Activated T-cell treated with anti-CD3 and anti-CD28 coated beads, Interleukin-2, amount 50 U/mL, for 1 hour (primary cell): ENCODE measurements around the gene OSBPL10.
"Not testable (repeated sequence)": the region's sequence is repeated elsewhere in the genome, so short reads cannot be mapped to it uniquely, and the experiment has no call there.

ENCODE experiments used
- DNase-seq: peaks from one replicate; pipeline ENCODE4 v3.0.0-alpha.2; 2020

OSBPL10 gene

GRCh38 chr3:31692751-31693150, 288.3 kb downstream of the OSBPL10 start:
- no peak for DNase-seq

- no peak for DNase-seq
Measured at GRCh38 chr3:31690771-31691170, 290.3 kb downstream of the OSBPL10 start.

DNA sequence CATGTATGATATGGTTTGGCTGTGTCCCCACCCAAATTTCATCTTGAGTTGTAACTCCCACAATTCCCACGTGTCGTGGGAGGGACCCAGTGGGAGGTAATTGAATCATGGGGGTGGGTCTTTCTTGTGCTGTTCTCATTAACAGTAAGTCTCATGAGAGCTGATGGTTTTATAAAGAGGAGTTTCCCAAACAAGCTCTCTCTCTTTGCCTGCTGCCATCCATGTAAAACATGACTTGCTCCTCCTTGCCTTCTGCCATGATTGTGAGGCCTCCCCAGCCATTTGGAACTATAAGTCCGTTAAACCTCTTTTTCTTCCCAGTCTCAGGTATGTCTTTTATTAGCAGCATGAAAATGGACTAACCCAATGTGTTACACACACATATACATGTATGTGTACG, 291.5 kb downstream of the OSBPL10 start:
- not testable (repeated sequence) for DNase-seq

DNA sequence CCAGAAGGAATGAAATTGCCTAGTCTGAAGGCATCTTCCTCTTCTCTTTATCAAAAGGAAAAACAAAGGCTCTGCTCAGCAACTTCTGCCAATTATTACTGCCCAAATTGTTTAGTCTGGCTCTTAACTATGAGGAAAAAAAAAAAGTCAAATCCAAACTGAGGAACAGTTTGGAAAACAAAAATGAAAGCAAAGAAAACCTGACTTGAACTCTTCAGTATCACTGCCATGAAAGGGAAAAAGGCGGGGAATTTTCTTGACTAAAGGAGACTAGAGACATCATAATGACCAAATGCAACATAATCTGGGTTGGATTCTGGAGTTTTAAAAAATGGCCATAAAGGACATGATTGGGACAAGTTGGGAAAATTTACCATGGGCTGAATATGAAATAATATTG, 292.1 kb downstream of the OSBPL10 start:
- no peak for DNase-seq

- DNase-seq, result no peak
Measured at GRCh38 chr3:31687020-31687802, 293.9 kb downstream of the OSBPL10 start.

DNA sequence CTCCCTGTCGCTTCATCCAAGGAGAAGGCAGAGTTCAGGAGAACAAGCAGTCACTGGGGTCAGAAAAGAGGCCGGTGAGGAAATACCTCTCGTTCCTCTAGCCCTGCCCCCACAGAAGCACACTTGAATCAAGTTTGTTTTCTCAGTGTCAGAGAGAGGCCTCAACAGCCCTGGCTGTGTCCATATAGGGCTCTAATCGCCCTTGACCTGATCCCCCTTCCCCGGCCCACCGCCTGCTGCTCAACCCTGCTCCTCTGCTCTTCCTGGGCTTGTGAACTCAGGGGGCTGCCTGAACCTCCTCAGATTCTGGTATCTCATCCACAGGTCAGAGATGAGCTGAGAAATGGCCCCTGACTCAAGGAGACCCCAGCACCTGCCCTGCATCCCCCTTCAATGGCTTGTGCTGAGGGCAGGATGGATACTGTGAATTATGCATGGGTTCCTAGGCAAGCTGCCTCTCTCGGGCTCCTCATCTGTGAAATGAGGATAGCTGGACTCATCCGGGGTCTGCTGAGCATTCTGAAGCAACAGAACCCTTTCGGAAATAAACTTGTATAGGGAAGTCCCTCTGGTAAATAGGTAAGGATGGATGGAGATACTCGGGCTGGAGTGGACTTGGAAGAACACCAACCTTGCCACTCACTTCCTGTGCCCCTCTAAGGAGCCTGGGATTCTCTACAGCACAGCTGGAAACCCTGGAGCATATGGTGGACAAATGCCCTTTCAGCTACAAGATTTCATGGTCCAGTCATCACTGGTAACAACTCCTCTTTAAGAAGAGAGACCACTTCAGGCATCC, 300.8 kb downstream of the OSBPL10 start:
- no peak for DNase-seq

DNA sequence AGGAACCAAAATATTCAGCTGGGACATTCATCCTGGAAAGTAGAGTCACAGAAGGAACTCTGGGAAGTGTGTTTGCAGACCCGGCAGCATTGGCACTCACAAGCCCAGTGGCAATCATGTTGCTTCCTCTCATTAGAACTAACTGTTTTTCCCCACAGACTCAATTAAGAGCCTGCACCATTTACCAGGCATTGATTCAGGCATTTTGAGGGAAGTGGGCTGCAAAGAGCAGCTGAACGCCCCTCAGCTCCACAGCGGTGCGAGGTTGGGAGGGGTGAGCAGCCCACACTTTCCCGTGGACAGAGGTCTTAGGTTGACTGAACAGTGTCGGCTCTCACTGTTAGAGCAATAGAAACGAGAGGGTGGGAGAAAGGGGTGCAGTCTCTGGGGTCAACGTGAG, 304.5 kb downstream of the OSBPL10 start:
- DNase-seq, result no peak

DNA sequence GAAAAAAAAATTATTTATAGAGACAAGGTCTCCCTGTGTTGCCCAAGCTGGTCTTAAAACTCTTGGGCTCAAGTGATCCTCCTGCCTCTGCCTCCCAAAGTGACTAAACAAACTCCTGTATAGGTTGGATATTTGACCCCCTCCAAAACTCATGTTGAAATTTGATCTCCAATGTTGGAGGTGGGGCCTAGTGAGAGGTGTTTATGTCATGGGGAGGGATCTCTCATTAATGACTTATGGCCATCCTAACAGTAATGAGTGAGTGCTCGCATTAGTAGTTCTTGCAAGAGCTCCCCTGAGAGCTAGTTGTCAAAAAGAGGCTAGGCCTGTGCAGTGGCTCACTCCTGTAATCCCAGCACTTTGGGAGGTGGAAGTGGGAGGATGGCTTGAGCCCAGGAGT, 307.1 kb downstream of the OSBPL10 start:
- no peak for DNase-seq

GRCh38 chr3:31671976-31672375, 309.1 kb downstream of the OSBPL10 start:
- no peak for DNase-seq

DNA sequence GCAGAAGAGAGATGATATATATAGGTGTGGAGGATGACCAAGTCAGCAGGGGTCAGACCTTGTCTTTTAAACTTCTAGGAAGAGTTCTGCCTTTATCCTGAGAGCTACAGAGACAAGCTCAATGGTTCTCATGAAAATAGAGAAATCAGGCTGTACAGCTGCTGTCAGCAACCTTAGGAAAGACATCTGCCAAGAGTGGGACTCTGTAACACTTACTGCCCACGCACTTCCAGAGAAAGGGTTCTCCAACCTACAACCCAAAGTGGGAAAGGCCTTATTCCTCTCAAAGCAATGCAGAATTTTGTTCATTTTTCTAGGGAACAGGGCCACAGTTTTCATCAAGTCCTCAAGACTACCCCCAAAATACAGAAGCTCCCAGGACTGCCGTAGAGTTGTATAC, 309.6 kb downstream of the OSBPL10 start:
- no peak for DNase-seq

- DNase-seq, result no peak
Measured at GRCh38 chr3:31670722-31671121, 310.3 kb downstream of the OSBPL10 start.

- no peak for DNase-seq
Measured at GRCh38 chr3:31670136-31670535, 310.9 kb downstream of the OSBPL10 start.

GRCh38 chr3:31668242-31668641, 312.8 kb downstream of the OSBPL10 start:
- DNase-seq, result no peak

DNA sequence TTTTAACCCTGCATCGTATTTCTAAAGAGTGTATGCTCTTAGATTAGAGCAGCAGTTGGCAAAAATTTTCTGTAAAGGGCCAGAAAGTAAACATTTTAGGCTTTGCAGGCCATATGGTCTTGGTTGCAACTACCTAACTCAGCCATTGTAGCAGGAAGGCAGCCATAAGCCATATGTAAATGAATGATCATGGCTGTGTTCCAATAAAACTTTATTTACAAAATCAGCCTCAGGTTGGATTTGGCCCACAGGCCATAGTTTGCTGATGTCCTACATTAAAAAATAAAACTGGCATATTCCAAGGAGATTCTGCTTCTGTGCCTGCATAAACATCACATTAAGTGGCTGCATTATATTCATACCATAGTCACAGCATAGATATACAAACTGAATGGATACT, 313.5 kb downstream of the OSBPL10 start:
- no peak for DNase-seq

DNA sequence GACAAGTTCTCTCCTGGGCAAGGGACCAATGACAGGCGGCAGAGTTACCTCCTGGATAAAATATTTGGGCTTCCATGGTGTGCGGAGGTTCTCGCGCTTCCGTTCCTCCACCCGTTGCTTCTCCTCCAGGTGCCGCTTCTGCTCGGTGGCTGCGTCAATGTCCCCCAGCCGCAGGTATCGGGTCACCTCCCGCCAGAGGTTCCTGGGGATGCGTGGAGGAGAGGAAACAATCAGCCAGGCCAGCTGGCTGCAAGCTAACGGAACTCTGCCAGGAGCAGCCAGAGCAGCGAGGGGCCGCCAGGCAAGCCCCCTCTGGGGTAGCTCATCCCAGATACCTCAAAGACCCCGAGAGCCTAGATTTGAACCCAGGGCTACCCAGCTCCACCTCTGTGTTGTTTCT, 317.0 kb downstream of the OSBPL10 start:
- no peak for DNase-seq

GRCh38 chr3:31661993-31662670, 318.9 kb downstream of the OSBPL10 start:
- no peak for DNase-seq

GRCh38 chr3:31661286-31661685, 319.8 kb downstream of the OSBPL10 start:
- no peak for DNase-seq

DNA sequence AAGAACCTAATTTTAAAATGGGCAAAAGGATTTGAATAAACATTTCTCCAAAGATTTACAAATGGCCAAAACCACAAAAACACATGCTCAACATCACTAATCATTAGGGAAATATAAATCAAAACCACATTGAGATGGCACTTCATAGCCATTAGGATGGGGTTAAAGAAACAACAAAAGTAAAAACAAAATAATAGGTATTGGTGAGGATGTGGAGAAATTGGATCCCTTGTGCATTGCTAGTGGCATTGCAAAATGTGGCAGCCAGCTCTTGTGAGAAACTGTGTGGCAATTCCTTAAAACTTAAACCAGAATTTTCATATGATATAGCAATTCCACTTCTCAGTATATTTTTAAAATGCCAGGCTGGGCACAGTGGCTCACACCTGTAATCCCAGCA, 321.8 kb downstream of the OSBPL10 start:
- DNase-seq, result no peak

DNA sequence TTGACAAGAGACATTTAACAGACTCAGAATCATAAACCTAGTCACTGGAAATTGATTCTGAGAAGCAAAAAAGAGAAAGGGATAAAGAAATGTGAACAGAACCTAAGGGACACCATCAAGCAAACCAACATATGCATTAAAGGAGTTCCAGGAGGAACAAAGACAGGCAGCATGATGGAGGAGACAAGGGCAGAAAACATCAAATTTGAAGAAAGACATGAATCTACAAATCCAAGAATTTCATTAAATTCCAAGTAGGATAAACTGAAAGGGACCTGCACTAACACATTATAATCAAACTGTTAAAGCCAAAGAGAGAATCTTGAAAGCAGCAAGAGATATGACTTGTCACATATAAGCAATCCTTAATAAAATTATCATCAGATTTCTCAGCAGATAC, 326.1 kb downstream of the OSBPL10 start:
- no peak for DNase-seq

GRCh38 chr3:31653464-31653863, 327.6 kb downstream of the OSBPL10 start:
- no peak for DNase-seq

GRCh38 chr3:31652296-31652695, 328.8 kb downstream of the OSBPL10 start:
- DNase-seq, result no peak

GRCh38 chr3:31648286-31648968, 332.6 kb downstream of the OSBPL10 start:
- no peak for DNase-seq

GRCh38 chr3:31645256-31645655, 335.8 kb downstream of the OSBPL10 start:
- no peak for DNase-seq
